ENCODE results near the gene DGUOK.
A peak's percentile ranks its signal among the peaks of the same experiment; 100 is the strongest.

DGUOK gene

DNA sequence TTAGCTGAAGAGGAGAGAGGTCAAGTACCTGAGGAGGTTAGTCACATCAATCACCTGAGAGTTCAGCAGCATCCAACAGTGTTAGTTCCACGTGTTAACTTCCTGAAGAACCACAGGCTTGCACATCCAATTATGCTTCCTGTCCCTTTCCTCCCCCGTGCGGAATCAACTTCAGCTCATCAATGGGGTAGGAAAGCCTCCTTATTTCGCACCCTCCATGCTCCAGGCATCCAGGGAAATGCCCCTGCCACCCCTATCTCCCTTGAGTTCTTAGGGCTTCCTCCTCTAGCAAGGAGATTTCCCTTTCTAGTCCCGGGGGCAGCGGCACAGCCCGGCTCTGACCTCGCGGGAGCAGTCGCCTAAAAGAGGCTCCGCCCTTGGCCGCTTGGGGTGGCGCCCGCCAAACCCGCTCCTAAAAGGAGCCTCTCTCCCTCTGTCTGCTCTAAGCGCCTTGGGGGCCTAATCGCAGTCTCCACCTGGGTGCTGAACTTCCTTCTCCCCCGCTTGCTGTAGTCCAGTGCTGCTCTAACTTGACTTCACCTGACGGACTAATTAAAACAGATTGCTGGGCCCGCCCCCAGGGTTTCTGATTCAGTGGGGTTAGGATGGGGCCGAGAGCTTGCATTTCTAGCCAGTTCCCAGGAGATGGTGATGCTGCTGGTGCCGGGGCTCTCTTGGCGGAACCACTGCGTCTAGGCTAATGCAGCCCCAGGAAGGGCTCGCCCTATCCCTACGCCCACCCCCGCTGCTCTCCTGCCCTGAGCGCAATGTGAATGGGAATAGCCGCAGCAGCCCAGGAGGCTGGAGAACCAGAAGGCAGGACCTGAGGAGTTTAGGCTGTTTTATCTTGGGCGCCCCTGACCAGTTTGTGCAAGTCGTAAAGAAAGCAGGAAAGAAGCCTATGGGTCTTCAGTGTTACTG lies 54.7 kb downstream of the DGUOK start:
- peak; percentile 73 for DNase-seq (ENCODE audit: low spot score)

DNA sequence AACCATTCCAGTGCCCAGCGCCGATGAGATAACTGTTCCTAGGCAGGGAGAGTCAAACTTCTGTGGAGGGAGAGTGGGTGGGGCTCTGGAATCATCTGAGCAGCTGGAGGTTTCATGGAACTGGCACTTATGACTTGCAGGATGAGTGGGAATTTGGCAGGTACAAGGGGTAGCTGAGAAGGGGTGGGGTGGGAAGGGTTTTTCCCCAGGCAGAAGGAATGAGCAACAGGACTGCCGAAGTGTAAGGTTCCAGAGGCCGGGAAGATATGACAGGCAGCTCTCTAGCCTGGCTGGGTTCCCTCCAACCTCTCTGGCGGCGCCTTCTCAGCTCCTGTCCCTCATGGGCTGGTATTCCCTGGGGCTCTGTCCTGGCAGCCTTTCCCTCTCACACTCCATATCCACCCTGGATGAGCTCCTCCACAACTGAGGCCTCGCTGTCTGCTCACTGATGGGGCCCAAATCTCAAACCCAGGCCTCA lies 55.5 kb downstream of the DGUOK start:
- no peak for DNase-seq (ENCODE audit: low spot score)

DNA sequence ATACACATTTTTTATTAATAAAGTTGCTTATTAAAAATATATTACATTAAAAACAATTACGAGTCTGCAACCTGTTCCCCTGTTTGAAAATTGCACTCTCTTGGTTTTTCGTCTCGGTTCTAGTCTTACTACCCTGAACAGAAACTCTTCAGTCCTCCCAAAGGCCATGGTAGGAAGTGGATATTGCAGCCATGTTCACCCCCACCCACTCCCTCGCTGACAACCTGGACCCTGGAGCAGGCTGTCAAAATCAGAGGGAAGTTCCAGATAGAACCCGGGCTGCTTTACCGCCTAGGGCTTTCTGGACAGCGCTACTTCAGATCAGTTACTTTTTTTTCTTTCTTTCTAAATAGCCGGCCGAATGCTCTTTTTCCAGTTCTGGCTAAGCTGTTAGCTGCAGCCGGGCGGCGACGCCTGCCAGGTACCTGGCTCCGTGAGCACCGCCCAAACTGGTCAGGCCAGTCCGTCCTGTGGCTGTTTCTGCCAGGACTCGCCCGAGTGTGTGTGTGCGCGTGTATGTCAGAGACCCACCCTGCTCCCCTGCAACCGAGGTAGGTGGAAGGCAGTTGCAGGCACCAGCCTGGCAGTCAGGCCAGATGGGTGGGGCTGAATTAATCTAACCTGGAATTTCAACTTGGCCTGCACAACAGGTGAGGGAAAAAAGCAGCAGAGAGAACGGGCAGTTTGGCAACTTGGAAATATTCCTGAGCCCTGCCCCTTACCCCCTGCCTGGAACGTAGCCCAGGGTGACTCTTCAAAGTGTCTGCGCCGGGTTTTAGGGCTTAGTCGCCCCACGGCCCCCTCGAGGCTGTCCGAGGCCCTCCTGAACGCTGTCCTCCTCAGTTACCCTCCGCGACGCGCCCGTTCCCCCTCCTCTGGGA lies 56.9 kb downstream of the DGUOK start:
- peak; percentile 77 for DNase-seq (ENCODE audit: low spot score)

DNA sequence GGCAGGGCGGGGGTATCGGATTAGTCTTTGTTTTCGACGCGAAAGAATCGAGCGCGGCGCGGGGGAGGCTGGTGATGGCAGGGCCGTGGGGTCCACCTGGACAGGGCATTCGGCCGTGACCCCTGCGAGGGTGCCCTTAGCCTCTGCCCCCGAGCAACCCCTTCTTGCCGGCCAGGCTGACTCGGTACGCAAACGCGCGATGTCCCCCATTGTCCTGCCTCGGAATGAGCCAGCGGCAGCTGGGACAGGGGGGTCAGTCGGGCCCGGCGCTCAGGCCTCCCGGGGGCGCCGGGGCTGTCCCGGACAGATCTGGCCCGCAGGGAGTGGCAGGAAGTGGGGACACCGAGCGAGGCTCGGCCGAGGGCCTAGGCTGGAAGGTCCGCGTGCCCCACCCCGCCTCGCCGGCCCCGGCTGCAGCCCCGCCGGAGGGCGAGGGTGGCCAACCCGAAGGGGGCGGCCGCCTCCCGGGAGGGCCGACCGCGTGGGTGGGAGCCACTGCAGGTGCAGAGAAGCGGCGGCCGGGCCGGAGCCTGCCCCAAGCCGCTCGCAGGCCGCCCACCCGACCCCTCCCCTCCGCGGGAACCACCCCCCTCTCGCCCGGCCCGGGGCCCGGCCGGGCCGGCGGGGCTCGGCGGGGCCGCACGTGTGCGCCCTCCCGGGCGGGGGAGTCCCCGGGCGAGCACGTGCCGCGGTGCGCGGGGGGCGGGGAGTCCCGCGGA lies 57.7 kb downstream of the DGUOK start, which contains the start of gene TET3:
TSS of gene TET3 (plus strand) at position 708 of the 719 bp plus-strand sequence. CDS start 1,494 bp downstream, outside the sequence.
- peak; percentile 76 for DNase-seq (ENCODE audit: low spot score)

DNA sequence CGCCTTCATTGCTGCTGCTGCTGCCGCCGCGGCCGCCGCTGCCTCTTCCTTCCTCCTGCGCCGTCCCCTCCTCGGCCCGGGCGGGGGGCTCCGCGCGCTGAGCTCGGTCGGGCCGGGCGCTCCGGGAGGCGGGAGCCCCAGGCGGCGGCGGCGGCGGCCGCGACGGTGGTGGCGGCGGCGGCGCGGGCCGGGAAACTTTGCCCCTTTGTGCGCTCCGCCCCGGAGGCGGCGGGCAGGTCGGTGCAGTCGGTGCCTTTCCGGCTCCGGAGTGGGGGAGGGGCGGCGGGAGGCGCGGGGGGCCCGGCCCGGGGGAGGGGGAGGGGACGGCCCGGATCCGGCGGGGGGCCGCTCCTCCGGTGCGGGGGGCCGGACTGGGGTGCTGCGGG lies 58.2 kb downstream of the DGUOK start:
- DNase-seq (ENCODE audit: low spot score): peak; percentile 83

DNA sequence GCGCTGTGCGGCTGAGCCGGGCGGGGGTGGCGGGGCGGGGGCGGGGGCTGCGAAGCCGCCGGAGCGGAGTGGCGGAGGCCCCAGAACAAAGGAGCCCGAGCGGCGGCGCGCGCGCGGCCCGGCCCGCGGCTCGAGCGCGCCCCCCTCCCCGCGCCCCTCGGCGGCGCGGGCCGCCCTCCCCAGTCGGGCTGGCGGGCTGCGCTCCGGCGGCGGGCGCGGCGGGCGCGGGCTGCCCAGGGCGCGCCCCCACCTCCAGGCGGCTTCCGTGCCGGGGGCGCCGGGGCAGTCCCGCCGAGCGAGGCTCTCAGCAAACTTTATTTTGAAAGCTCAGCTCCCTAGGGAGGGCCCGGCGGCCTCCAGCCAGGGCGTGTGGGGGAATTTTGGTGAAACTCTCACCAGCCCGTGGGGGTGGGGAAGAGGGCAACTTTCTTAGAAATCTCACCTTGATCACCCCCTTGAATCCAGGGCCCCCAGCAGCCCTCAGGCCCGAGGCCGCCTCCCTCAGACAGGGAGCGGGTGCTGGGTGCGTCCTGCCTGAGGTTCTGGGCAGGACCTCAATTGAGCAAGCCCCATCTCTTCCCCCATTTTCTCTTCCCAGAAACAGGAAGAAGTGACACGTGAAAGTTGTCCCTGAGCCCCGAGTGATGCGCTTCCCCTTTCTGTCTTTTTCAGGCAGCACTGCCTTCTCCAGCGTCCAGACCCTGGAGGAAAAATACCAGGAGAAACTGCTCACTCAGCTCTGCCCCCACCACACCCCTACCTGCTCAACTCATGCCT lies 58.8 kb downstream of the DGUOK start:
- DNase-seq (ENCODE audit: low spot score): no peak

DNA sequence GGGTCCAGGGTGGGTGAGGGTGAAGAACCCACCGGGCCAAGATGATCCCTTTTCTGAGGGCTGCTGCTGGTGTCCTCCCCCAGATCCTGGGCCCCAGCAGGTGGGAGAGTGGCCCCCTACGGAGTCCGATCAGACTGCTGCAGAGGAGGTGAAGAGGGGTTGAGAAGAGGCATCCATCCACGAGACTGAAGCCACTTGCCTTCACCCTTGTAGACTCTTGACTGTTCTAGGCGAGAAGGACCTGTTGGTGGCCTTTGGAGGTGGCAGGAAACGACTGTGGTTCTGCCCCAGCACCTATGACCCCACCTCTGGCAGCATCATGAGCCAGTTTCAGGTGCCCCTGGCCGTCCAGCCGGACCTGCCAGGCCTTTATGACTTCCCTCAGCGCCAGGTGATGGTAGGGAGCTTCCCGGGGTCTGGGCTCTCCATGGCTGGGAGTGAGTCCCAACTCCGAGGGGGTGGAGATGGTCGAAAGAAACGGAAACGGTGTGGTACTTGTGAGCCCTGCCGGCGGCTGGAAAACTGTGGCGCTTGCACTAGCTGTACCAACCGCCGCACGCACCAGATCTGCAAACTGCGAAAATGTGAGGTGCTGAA lies 59.5 kb downstream of the DGUOK start:
- DNase-seq (ENCODE audit: low spot score): no peak

DNA sequence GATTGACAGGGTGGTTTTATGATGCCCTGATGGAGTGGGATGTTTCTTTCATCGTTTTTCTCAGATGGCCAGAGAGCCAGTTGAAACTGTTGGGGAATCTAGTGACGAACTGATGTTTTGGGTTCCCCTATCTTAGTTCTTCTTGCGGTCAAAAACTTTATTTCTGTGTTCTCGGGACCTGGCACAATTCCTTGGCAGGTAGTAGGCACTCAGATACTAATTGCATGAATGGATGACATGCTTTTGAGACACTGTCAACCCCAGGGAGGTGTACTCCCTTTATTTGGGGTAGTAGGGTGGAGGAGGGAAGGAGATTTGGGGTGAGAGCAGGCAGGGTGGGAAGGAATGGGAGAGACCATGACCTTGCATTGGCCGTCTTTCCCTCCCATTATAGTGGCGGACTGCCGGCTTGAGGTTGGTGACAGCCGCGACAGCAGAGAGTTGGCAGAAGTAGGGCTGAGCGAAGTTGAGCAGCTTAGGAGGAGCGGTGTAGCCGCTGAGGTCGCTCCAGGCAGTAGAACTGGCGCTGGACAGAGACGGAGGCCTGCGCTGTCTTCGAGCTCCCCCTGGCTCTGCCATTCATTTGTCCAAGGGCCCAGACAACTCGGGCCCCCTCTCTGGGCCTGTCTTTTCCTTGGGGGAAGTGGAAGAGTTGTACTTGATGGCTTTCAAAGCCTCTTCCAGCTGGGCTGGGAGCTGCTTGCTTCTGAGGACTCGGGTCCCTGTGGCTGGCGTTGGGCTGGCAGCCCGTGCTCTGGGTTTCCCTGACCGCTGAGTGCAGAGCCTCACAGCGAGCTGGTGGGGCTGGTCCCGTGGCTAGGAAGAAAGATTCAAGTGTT lies 60.6 kb downstream of the DGUOK start:
- DNase-seq (ENCODE audit: low spot score): peak; percentile 60

DNA sequence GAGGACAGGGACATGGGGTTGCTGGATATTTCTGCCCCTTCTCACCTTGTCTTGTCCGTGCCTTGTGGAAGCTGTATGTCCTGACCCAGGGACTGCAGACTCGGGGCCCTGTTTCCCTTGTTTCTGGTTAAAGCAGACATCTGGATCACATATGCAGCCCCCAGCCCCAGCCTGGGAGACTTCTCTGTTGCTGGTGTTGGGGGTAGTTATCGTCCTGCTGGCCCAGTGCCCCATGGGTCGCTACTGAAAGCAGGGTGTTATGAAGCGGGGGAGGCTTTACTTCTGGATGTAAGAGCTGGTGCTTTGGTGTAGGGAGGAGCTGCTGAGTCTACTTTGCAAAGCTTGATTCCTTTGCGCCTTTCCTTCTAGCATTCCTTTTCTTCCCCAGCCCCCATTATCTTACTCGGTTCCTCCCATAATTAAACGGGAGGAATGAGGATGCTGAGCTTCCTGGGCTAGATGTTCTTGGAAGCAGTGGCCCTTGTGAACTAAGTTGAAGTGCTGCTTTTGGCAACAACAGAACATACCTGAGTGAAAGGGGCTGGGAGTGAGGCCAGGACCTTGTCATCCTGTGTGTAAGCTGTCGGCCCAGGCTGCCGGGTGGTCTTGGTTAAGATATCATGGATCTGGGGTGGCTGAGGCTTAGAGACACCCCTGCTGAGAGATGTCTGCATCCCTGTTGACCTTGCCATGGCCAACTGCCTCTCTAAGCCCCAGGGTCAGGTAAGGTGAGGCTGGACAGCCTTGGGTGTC lies 61.4 kb downstream of the DGUOK start:
- no peak for DNase-seq (ENCODE audit: low spot score)

DNA sequence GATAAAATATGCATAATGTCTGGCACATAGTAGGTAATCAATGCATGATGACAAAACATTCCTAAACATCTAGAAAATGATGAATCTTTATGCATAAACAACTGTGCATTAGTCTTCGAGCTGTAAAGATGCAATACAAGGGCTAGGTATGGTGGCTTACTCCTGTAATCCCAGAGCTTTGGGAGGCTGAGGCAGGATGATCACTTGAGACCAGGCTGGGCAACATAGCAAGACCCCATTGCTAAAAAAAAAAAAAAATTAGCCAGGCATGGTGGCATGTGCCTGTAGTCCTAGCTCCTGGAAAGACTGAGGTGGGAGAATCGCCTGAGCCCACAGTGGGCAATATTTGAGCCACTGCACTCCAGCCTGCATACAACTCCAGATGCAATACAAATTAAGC lies 63.3 kb downstream of the DGUOK start:
- no peak for DNase-seq (ENCODE audit: low spot score)

DNA sequence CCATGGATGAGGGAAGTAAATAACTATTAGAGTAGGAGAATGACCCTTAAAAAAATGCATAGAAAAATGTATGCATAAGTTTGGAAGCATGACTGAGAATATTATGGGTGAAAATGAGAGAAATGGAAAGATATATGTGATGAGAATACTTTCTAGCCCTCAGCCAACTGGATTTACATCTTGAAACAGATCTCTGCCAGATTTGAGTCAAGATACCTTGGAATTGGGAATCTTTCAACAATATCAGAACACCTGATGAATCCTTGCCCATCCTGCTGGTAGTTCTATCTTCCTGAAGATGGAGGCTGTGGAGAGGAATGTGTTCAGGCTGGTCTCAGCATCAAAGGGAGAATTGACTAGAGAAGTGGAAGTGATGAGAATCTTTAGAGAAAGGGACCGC lies 63.9 kb downstream of the DGUOK start:
- DNase-seq (ENCODE audit: low spot score): no peak

DNA sequence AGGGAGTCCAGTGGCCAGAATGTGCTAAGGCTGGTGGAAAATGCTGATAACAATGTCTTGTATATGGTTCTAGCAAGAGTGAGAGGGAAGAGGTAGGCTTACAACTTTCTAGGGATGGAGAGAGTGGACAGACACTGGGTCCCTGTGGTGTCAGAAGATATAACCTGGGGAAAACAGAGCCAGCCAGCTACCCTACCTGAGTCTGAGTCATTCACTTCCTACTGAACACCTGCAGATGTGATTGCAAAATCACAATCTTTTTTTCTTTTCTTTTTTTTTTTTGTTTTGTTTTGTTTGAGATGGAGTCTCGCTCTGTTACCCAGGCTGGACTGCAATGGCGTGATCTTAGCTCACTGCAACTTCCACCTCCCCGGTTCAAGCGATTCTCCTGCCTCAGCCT lies 65.4 kb downstream of the DGUOK start:
- no peak for DNase-seq (ENCODE audit: low spot score)

DNA sequence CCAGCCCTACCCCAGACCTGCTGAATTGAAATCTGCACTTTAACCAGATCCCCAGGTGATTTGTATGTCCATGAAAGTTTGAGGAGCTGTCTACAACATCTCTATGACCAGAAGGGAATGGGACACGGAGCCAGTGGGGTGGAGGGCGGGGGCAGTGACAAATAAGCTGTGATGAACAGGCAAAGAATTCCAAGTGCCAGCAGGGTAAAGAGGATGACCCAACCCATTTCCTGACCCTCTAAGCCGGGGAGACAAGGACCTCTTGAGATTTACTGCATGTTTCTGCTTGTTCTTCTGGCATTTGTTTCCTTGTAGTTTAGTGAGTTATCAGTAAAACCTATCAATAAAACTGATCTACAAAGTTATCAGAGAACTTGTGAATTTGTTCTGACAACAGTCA lies 66.7 kb downstream of the DGUOK start:
- DNase-seq (ENCODE audit: low spot score): no peak

DNA sequence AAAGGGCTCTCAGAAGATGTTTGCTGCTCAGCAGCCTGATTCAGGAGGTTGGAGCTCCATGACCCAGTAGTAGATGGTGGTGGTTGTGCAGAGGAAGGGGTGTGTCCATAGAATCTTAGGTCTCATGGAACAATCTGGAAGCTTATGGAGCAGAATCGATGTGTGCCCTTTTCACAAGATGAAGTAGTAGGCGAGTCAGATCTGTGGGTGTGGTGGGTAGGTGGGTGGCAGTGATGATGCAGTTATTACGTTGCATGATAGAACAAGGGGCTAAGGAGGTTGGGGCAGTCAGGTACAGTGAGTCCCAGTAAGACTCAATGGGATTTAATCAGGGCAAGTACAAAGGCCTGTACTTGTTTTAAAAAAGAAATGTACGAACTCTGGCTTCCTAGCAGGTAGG lies 67.1 kb downstream of the DGUOK start:
- no peak for DNase-seq (ENCODE audit: low spot score)

DNA sequence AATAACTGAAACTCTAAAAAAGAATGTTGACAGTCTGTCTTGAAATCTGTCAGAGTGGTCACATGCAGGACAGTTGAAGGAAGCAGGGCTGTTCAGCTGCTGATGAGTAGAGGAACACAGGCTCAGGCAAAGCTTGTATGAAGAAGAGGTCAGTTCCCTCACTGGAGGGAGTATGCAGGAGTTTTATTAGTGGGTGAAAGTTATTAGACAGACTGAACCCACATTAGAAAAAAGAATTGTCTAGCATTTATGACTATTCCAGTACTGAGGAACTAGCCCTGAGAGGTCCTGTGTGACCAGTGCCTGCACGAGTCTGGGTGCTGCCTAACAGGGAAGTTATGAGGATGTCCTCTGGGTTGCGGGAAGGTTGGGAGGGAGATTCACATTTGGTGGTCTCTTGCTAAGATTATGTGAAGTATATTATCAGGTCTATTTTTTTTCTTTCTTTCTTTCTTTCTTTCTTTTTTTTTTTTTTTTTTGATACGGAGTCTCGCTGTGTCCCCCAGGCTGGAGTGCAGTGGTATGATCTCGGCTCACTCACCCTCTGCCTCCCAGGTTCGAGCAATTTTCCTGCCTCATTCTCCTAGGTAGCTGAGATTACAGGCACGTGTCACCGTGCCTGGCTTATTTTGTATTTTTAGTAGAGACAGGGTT lies 67.6 kb downstream of the DGUOK start:
- DNase-seq (ENCODE audit: low spot score): no peak

DNA sequence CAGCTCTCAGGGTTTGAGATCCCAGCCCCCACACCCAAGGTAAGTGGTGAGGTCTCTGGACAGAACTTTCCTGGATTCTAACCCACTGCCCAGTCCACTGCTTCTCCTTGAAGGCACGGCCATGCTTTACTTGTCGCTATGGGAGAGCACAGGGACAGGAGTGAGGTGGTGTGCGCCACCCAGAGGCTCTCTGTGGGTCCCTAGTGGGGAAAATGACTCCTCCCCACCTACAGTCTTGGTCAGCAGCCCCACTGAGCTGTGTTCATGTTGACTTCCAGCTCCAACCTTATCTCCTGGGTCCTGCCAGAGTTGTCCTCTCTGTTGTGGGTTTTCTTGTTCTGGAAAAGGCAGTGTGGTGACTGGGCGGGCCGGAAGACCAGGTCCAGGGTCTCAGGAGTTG lies 69.1 kb downstream of the DGUOK start:
- DNase-seq (ENCODE audit: low spot score): no peak

DNA sequence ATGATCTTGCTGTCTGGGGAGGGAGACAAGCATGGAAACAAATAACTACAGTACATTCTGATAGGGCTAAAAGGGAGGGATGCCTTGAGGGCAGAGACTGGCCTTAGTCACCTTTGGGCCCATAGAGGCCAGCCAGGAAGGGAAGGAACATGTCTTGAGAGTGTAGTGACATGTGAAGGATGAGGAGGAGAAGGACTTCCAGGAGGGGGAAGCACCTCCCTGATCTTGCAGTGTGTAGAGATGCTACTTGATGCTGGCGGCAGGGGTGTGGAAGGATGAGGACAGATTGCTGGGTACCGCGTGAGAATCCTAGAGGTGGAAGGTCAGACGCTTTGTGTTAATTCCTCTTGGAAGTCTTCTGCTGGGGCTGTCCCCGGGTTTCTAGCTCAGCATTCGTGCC lies 71.1 kb downstream of the DGUOK start:
- no peak for DNase-seq (ENCODE audit: low spot score)

DNA sequence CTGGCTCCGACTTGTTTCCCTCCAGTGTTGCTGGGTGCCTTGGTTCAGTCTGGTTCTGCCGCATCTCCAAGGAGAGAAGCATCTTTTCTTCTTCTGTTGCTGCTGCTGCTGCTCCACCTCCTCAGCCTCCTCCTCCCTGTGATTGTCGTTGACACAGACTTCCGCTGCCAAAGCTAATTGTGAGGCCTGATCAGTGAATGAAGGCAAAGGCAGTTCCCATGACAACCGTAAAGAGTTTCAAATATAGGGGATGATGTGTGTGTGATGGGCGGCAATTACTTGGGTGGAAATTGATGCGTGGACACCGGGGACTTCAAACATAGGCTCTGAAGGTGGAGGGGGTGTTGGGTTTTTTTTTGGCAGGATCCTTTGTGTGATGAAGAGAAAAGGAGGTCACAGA lies 71.8 kb downstream of the DGUOK start:
- DNase-seq (ENCODE audit: low spot score): no peak

DNA sequence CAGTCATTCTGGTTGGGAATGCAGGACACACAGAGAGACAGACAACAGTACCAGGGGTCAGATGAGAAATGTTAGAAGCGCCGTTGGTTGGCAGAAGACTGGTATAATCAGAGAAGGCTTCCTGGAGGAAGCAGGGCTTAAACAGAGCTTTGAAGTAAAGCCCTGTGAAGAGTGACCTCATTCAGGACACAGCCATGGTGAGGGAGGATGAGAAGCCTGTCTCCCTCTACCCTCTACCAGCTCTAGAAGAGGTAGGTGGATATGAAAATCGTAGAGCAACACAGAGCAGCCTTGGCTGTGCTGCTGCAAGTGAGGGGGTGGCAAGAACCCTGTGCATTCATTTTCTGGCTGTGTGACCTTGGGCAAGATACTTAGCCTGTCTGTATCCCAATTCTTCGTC lies 72.3 kb downstream of the DGUOK start:
- DNase-seq (ENCODE audit: low spot score): no peak

All from ecto neural progenitor cell (in vitro differentiated cells).